Measurements from ENCODE around the gene LYPD8. TPM values are rescaled to one million over a fixed set of nuclear protein-coding genes. Genes with fewer than 3 reads are reported as not detected.

LYPD8 gene
- total and polyA plus RNA-seq, 9 of the 15 experiments (the other 6 are each of a cell fraction or from before 2014, with no cell fraction given) = 0.50 to 2.1 (median 1.3) TPM

DNA sequence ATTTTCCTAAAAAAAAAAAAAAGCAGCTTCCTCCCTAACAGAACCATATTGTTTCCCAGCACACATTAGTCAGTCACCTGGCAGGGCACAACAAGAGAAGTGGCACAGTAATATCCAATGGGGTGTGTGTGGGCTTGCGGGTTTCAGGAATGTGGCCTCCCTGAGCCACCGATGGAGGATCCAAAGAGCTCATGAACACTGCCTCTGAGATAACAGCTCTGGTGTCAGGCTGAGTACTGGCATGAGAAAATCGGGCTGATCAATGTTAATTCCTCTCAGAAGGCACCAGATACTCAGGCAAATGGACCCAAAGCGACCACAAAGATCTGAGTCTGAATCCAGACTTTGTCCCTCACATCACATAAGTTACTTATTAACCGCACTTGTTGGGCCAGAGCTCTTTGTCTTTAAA, 2.2 kb upstream of the LYPD8 start:
- Histone ChIP-seq H4K20me1 (replicated peaks; ENCODE audit: control insufficient read depth, insufficient read depth, low read length) (no peaks in the 10 kb centered on the region), H3K9me3 (replicated peaks; ENCODE audit: control insufficient read depth, insufficient read depth, low read depth, low read length) (peaks cover 2% of the 10 kb centered on the region; the same call in 1 of the 2 replicates), H2AFZ (ENCODE audit: low read depth, low read length) (no peak overlapping the region), H3K4me2 (ENCODE audit: insufficient read depth, low read length) (no peak overlapping the region), H3K9ac (ENCODE audit: insufficient read depth in 1 of 2, low read depth in 2 of 2, low read length in 2 of 2) (no peak overlapping the region), H3K9me1 (ENCODE audit: control insufficient read depth, insufficient read depth, low read length) (no peaks in the 10 kb centered on the region), H3K4me3 (no peak overlapping the region), H3K27me3 (ENCODE audit: control insufficient read depth in 2 of 2, insufficient read depth in 2 of 2, low read length in 2 of 2) (no peaks in the 10 kb centered on the region), H3K4me1 (replicated peaks in 1 of 2; ENCODE audit: control insufficient read depth in 2 of 2, insufficient read depth in 2 of 2, low read length in 2 of 2) (peaks cover 2 to 12% of the 10 kb centered on the region in 2 experiments; a peak in 3 of 5 replicates), H3K79me2 (ENCODE audit: control insufficient read depth, insufficient read depth, low read length) (no peaks in the 10 kb centered on the region), H3K36me3 (ENCODE audit: control insufficient read depth, insufficient read depth, low read length) (no peaks in the 10 kb centered on the region), H3K27ac (ENCODE audit: extremely low read depth, low read depth, low read length) (no peak overlapping the region)
- BruUV-seq (replicated peaks) = no TSS peak
- CTCF ChIA-PET (ENCODE audit: low intra/inter-chr PET ratio) = no interaction called here
- TF ChIP-seq, protein P1, sequence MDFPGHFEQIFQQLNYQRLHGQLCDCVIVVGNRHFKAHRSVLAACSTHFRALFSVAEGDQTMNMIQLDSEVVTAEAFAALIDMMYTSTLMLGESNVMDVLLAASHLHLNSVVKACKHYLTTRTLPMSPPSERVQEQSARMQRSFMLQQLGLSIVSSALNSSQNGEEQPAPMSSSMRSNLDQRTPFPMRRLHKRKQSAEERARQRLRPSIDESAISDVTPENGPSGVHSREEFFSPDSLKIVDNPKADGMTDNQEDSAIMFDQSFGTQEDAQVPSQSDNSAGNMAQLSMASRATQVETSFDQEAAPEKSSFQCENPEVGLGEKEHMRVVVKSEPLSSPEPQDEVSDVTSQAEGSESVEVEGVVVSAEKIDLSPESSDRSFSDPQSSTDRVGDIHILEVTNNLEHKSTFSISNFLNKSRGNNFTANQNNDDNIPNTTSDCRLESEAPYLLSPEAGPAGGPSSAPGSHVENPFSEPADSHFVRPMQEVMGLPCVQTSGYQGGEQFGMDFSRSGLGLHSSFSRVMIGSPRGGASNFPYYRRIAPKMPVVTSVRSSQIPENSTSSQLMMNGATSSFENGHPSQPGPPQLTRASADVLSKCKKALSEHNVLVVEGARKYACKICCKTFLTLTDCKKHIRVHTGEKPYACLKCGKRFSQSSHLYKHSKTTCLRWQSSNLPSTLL (IDR thresholded peaks at IDR 0.05) = no peak
- TF ChIP-seq SAP30 (IDR thresholded peaks at IDR 0.05; ENCODE audit: borderline replicate concordance, insufficient read depth, low read depth, low read length, poor library complexity, severe bottlenecking) = no peak
- no peak for TF ChIP-seq ZNF699 (CRISPR knock-in tag; IDR thresholded peaks at IDR 0.05; ENCODE audit: insufficient replicate concordance)
- no peak for TF ChIP-seq ZNF76 (CRISPR knock-in tag; IDR thresholded peaks at IDR 0.05; ENCODE audit: borderline replicate concordance)
- TF ChIP-seq MBD2 (IDR thresholded peaks at IDR 0.05; ENCODE audit: borderline replicate concordance, low read depth) = no peak
- no peak for TF ChIP-seq NCOA2 (IDR thresholded peaks at IDR 0.05; ENCODE audit: partially characterized antibody in 2 of 2)
- TF ChIP-seq ETV6 (IDR thresholded peaks at IDR 0.05; ENCODE audit: borderline replicate concordance in 1 of 2, low read depth in 2 of 2, low read length in 1 of 2) = no peak
- TF ChIP-seq ETV6 (CRISPR knock-in tag; IDR thresholded peaks at IDR 0.05; ENCODE audit: borderline replicate concordance) = no peak
- TF ChIP-seq ZNF253 (CRISPR knock-in tag; conservative IDR thresholded peaks at IDR 0.05) = no peak
- TF ChIP-seq FOXM1 (IDR thresholded peaks at IDR 0.05; ENCODE audit: low read depth) = no peak
- no peak for TF ChIP-seq FOXM1 (CRISPR knock-in tag; IDR thresholded peaks at IDR 0.05; ENCODE audit: low read depth)
- ATAC-seq (peak; percentile 30; the same call in 2 of the 3 replicates), FAIRE-seq (no peak), DNase-seq (ENCODE audit: extremely low read depth in 1 of 4, low spot score in 3 of 4) (no peak)
- POLR2A ChIA-PET = interaction anchor here (0.9 kb wide), 1 partner anchor 52 kb away, joined by 3 read pairs; no protein-coding TSS in a partner anchor
- WGBS (ENCODE audit: insufficient coverage, low coverage, missing lambda C conversion rate) = 14% methylated on average over 5 of the region's 5 CpGs
- in situ Hi-C loops (cut with MboI) = no loop called here
- intact Hi-C loops (cut with micrococcal nuclease) = loop anchor here (5.0 kb wide), 1 partner anchor 50 kb away; no protein-coding TSS in a partner anchor

All from K562 (cell line).